A549 (cell line): ENCODE results near the gene SCTR. TPM values are rescaled to one million over a fixed set of nuclear protein-coding genes. Genes with fewer than 3 reads are reported as not detected.

ENCODE experiments used
- ATAC-seq, 2 experiments: fragments of 200-7000 bp in 1 of 2; fragments of >200 bp in 1 of 2; cut with Nextera tagmentation in 1 of 2; cut with Tn5 transposase in 1 of 2; 3 replicates each; pipeline versions ENCODE4 v1.8.0 to v1.9.1; 2018 to 2020; ENCODE audit warnings: mild to moderate bottlenecking in 1 of 2, moderate library complexity in 1 of 2
- CTCF ChIA-PET: fragments of 300-600 bp; sonication (Branson Sonifier 250); formaldehyde crosslinking; extraction: SDS; loops from one replicate; lab custom pipeline; 2021; ENCODE audit warnings: antibody characterized with exemption, inconsistent platforms; lab: Yijun Ruan, JAX
- POLR2A ChIA-PET: fragments of 350-600 bp; formaldehyde crosslinking; extraction: SDS; loops from one replicate; lab custom pipeline; 2021; ENCODE audit warnings: antibody characterized with exemption, inconsistent platforms; lab: Yijun Ruan, JAX
- DNase-seq, 2 experiments: peaks; one replicate each; pipeline versions ENCODE4 v3.0.0 to v3.0.0-alpha.2; 2011 to 2016; ENCODE audit warnings: low read depth in 1 of 2, low spot score in 1 of 2
- FAIRE-seq: peaks from 2 replicates; lab custom pipeline; 2011; peaks lifted over from hg19 to GRCh38; lab: Jason Lieb, UNC
- H3K27ac ChIP-seq, 2 experiments: fragments of >200 bp; sonication (Bioruptor Twin); formaldehyde crosslinking; 3 replicates each; pipeline ENCODE4 v1.5.1; 2016 to 2017
- H3K4me1 ChIP-seq: fragments of >200 bp; sonication (Bioruptor Twin); formaldehyde crosslinking; 3 replicates; pipeline ENCODE4 v1.6.1; 2016
- H3K4me2 ChIP-seq: fragments of >200 bp; sonication (Bioruptor Twin); formaldehyde crosslinking; 3 replicates; pipeline ENCODE4 v1.6.1; 2016
- H3K4me3 ChIP-seq: fragments of >200 bp; sonication (Bioruptor Twin); formaldehyde crosslinking; 3 replicates; pipeline ENCODE4 v1.5.1; 2016
- H3K9me3 ChIP-seq: fragments of >200 bp; sonication (Bioruptor Twin); formaldehyde crosslinking; 3 replicates; pipeline ENCODE4 v1.6.1; 2016
- CHD4 ChIP-seq: fragments of 200-600 bp; sonication (generic); IDR thresholded peaks from 2 replicates; pipeline ENCODE4 v1.6.1; 2016; ENCODE audit warnings: antibody characterized with exemption, mild to moderate bottlenecking, borderline replicate concordance
- EHF ChIP-seq: fragments of 250-450 bp; sonication (Bioruptor Pico); IDR thresholded peaks from 2 replicates; pipeline ENCODE4 v1.5.0; 2020; ENCODE audit warnings: mild to moderate bottlenecking
- EHMT2 ChIP-seq: fragments of 200-600 bp; sonication (generic); IDR thresholded peaks from 2 replicates; pipeline ENCODE4 v1.6.1; 2016; ENCODE audit warnings: antibody characterized with exemption, low read depth, mild to moderate bottlenecking, moderate library complexity
- FOSB ChIP-seq: fragments of 250-450 bp; sonication (Bioruptor Pico); IDR thresholded peaks from 2 replicates; pipeline ENCODE4 v1.5.0; 2020; ENCODE audit warnings: mild to moderate bottlenecking, moderate library complexity
- HEYL ChIP-seq: fragments of 250-450 bp; sonication (Bioruptor Pico); IDR thresholded peaks from 2 replicates; pipeline ENCODE4 v1.8.0; 2021; ENCODE audit warnings: mild to moderate bottlenecking, moderate library complexity
- HOXB5 ChIP-seq: fragments of 250-450 bp; sonication (Bioruptor Pico); IDR thresholded peaks from 2 replicates; pipeline ENCODE4 v1.5.0; 2020; ENCODE audit warnings: mild to moderate bottlenecking, moderate library complexity
- KDM5A ChIP-seq: fragments of 200-600 bp; sonication (generic); IDR thresholded peaks from 2 replicates; pipeline ENCODE4 v1.6.1; 2016; ENCODE audit warnings: antibody characterized with exemption, mild to moderate bottlenecking
- NPAS2 ChIP-seq: fragments of 250-450 bp; sonication (Bioruptor Pico); IDR thresholded peaks from 2 replicates; pipeline ENCODE4 v1.8.0; 2022; ENCODE audit warnings: mild to moderate bottlenecking, moderate library complexity, borderline replicate concordance
- RAD21 ChIP-seq, 2 experiments: fragments of >200 bp in 1 of 2; sonication (Bioruptor Twin) in 1 of 2; formaldehyde crosslinking in 1 of 2; IDR thresholded peaks in 1 of 2; conservative IDR thresholded peaks in 1 of 2; 2 replicates in 1 of 2; 3 replicates in 1 of 2; pipeline ENCODE4 v1.6.1; 2012 to 2018; ENCODE audit warnings: inconsistent platforms in 1 of 2
- RCOR1 ChIP-seq: fragments of 150-350 bp; IDR thresholded peaks from 2 replicates; pipeline ENCODE4 v1.6.1; 2014; ENCODE audit warnings: antibody characterized with exemption, low read length, low read depth
- RNF2 ChIP-seq: fragments of 200-600 bp; sonication (generic); IDR thresholded peaks from 2 replicates; pipeline ENCODE4 v1.6.1; 2016; ENCODE audit warnings: low read depth, mild to moderate bottlenecking, antibody characterized with exemption, moderate library complexity, borderline replicate concordance
- SMC3 ChIP-seq: fragments of >200 bp; sonication (Bioruptor Twin); formaldehyde crosslinking; IDR thresholded peaks from 3 replicates; pipeline ENCODE4 v1.6.1; 2018; ENCODE audit warnings: inconsistent platforms
- TFCP2L1 ChIP-seq: fragments of 250-450 bp; sonication (Bioruptor Pico); IDR thresholded peaks from 2 replicates; pipeline ENCODE4 v1.5.0; 2021; ENCODE audit warnings: mild to moderate bottlenecking
- TP53 ChIP-seq: fragments of 250-450 bp; sonication (Bioruptor Pico); IDR thresholded peaks from 2 replicates; pipeline ENCODE4 v1.5.0; 2021; ENCODE audit warnings: mild to moderate bottlenecking, moderate library complexity
- WGBS: methylation state at CpG from one replicate; pipeline ENCODE4 v1.1.6; 2017; ENCODE audit errors: missing lambda C conversion rate; 5-methylcytosine and 5-hydroxymethylcytosine counted together
- polyA plus RNA-seq, 4 experiments: library from polyadenylated mRNA; depleted of rRNA in 3 of 4; stranded (reverse); fragments of >200 nt; fragmentation: RNase III in 1 of 4; extraction: RNeasy Plus Mini Kit Qiagen cat#74134 plus additional on column Dnase treatment in 1 of 4; gene quantifications; 2 replicates in 3 of 4; 3 replicates in 1 of 4; pipeline ENCODE4 v1.2.3, GENCODE V29; 2011 to 2017
- TF ChIP-seq, protein P1 (sequence below): IDR thresholded peaks from 2 replicates; pipeline ENCODE4 v1.6.1; 2012
- TF ChIP-seq, protein P2 (sequence below): fragments of 250-450 bp; sonication (Bioruptor Pico); IDR thresholded peaks from 2 replicates; pipeline ENCODE4 v1.5.0; 2021; ENCODE audit warnings: mild to moderate bottlenecking, moderate library complexity, borderline replicate concordance
- TF ChIP-seq, protein P3 (sequence below): fragments of 200-600 bp; sonication (generic); IDR thresholded peaks from 2 replicates; pipeline ENCODE4 v1.6.1; 2016; ENCODE audit warnings: antibody characterized with exemption, mild to moderate bottlenecking, moderate library complexity
- TF ChIP-seq, protein P4 (sequence below): fragments of >200 bp; sonication (Bioruptor Twin); formaldehyde crosslinking; IDR thresholded peaks from 3 replicates; pipeline ENCODE4 v1.5.1; 2016
- TF ChIP-seq, protein P5 (sequence below): IDR thresholded peaks from 2 replicates; pipeline ENCODE4 v1.6.1; 2012

The SCTR gene
- polyA plus RNA-seq, 2 of the 4 experiments (the other 2 are of a cell fraction), result not detected

DNA sequence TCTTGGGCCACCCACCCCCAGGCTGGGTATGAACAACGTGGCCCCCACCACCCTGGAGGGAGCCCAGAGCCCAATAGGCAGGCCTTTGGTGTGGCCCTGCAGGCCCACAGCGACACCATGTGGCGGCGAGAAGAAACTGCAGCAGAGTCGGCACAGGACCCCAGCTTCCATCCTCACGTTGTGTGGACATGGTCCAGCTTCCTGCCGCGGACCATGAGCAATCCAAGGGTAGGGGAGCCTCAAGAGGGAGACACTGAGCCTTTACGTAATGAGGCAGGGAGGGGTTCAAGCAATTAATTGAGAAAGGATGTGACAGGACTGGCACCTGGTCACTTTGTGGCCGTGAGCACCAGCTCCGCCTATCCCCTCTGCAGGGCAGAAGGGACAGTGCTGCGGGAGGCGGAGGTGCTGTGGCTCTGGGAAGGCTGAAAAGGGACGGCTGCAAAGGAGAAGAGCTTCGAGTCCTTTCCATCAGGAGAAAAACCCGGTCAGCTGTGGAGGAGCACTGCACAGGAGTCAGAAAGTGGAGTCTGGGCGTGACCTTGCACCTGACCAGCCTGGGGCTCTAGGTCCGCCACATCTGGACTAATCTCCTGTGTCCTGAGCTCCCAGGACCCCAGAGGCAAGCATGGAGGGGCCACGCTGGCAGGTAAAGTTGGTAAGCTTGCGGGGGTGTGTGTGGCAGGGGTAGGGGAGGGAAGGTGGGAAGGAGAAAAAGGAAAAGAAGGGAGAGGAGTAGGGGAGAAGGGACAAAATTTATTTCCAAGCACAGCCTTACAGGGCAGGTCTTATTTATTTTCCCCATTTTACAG is 47.8 kb downstream of the SCTR start:
- FAIRE-seq, result no peak

More for the DNA sequence above, 47.8 kb downstream of the SCTR start:
- ChIA-PET POLR2A (no interaction called here), CTCF (interaction anchor here (0.6 to 14.8 kb wide), 45 partner anchors 11 to 595 kb away, joined by 3 to 255 read pairs (median 4); partner anchors contain the start of genes SCTR and TMEM37)
- peak overlapping the region; percentile 29 to 67; a peak in 3 of 6 replicates for H3K27ac ChIP-seq
- peak; percentile 57 to 74 for DNase-seq
- peak overlapping the region; percentile 80 for H3K4me2 ChIP-seq
- 0 out of 3 replicates have a peak overlapping the region, but pooled peaks have one; percentile 25 for H3K4me3 ChIP-seq
- peaks cover 4% of the 10 kb centered on the region; the same call in 1 of the 3 replicates for H3K4me1 ChIP-seq
- peak; percentile 86 to 95 for ATAC-seq
- WGBS, result 28% methylated on average over 18 of the region's 20 CpGs
- H3K9me3 ChIP-seq, result no peaks in the 10 kb centered on the region
- TF ChIP-seq, protein P1, sequence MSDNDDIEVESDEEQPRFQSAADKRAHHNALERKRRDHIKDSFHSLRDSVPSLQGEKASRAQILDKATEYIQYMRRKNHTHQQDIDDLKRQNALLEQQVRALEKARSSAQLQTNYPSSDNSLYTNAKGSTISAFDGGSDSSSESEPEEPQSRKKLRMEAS, result 0 out of 2 replicates have a peak, but pooled peaks have one; percentile 12
- TF ChIP-seq, protein P2, sequence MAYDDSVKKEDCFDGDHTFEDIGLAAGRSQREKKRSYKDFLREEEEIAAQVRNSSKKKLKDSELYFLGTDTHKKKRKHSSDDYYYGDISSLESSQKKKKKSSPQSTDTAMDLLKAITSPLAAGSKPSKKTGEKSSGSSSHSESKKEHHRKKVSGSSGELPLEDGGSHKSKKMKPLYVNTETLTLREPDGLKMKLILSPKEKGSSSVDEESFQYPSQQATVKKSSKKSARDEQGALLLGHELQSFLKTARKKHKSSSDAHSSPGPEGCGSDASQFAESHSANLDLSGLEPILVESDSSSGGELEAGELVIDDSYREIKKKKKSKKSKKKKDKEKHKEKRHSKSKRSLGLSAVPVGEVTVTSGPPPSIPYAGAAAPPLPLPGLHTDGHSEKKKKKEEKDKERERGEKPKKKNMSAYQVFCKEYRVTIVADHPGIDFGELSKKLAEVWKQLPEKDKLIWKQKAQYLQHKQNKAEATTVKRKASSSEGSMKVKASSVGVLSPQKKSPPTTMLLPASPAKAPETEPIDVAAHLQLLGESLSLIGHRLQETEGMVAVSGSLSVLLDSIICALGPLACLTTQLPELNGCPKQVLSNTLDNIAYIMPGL, result no peak
- TF ChIP-seq FOSB (CRISPR knock-in tag) (no peak), CHD4 (no peak), NPAS2 (CRISPR knock-in tag) (no peak), KDM5A (no peak), RCOR1 (no peak), EHMT2 (no peak), SMC3 (peak; percentile 96), TP53 (CRISPR knock-in tag) (no peak), RAD21 (conservative IDR thresholded peaks at IDR 0.05 in 1 of 2, IDR thresholded peaks at IDR 0.05 in 1 of 2) (peak; percentile 92 to 96), HOXB5 (CRISPR knock-in tag) (no peak), HEYL (CRISPR knock-in tag) (no peak), RNF2 (no peak), TFCP2L1 (CRISPR knock-in tag) (no peak), EHF (CRISPR knock-in tag) (no peak)
- TF ChIP-seq, protein P3, sequence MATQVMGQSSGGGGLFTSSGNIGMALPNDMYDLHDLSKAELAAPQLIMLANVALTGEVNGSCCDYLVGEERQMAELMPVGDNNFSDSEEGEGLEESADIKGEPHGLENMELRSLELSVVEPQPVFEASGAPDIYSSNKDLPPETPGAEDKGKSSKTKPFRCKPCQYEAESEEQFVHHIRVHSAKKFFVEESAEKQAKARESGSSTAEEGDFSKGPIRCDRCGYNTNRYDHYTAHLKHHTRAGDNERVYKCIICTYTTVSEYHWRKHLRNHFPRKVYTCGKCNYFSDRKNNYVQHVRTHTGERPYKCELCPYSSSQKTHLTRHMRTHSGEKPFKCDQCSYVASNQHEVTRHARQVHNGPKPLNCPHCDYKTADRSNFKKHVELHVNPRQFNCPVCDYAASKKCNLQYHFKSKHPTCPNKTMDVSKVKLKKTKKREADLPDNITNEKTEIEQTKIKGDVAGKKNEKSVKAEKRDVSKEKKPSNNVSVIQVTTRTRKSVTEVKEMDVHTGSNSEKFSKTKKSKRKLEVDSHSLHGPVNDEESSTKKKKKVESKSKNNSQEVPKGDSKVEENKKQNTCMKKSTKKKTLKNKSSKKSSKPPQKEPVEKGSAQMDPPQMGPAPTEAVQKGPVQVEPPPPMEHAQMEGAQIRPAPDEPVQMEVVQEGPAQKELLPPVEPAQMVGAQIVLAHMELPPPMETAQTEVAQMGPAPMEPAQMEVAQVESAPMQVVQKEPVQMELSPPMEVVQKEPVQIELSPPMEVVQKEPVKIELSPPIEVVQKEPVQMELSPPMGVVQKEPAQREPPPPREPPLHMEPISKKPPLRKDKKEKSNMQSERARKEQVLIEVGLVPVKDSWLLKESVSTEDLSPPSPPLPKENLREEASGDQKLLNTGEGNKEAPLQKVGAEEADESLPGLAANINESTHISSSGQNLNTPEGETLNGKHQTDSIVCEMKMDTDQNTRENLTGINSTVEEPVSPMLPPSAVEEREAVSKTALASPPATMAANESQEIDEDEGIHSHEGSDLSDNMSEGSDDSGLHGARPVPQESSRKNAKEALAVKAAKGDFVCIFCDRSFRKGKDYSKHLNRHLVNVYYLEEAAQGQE, result no peak
- TF ChIP-seq, protein P4, sequence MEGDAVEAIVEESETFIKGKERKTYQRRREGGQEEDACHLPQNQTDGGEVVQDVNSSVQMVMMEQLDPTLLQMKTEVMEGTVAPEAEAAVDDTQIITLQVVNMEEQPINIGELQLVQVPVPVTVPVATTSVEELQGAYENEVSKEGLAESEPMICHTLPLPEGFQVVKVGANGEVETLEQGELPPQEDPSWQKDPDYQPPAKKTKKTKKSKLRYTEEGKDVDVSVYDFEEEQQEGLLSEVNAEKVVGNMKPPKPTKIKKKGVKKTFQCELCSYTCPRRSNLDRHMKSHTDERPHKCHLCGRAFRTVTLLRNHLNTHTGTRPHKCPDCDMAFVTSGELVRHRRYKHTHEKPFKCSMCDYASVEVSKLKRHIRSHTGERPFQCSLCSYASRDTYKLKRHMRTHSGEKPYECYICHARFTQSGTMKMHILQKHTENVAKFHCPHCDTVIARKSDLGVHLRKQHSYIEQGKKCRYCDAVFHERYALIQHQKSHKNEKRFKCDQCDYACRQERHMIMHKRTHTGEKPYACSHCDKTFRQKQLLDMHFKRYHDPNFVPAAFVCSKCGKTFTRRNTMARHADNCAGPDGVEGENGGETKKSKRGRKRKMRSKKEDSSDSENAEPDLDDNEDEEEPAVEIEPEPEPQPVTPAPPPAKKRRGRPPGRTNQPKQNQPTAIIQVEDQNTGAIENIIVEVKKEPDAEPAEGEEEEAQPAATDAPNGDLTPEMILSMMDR, result peak; percentile 95
- TF ChIP-seq, protein P5, sequence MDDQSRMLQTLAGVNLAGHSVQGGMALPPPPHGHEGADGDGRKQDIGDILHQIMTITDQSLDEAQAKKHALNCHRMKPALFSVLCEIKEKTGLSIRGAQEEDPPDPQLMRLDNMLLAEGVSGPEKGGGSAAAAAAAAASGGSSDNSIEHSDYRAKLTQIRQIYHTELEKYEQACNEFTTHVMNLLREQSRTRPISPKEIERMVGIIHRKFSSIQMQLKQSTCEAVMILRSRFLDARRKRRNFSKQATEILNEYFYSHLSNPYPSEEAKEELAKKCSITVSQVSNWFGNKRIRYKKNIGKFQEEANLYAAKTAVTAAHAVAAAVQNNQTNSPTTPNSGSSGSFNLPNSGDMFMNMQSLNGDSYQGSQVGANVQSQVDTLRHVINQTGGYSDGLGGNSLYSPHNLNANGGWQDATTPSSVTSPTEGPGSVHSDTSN, result no peak
